Type B pancreatic cell (in vitro differentiated cells): ENCODE data around the gene PRPSAP1. TPM values are rescaled to one million over a fixed set of nuclear protein-coding genes. Genes with fewer than 3 reads are reported as not detected.
A peak's percentile ranks its signal among the peaks of the same experiment; 100 is the strongest.

Source experiments
- DNase-seq: peaks from one replicate; pipeline ENCODE4 v3.0.0; 2021; ENCODE audit warnings: mixed read lengths; ENCODE audit not compliant: unreplicated experiment; ENCODE audit errors: extremely low spot score
- H3K27ac Mint-ChIP-seq: 2 replicates; pipeline ENCODE4 v1.8.0; 2021; ENCODE audit warnings: mild to moderate bottlenecking, mixed read lengths
- H3K27me3 Mint-ChIP-seq: 2 replicates; pipeline ENCODE4 v1.8.0; 2021; ENCODE audit warnings: mixed read lengths
- H3K36me3 Mint-ChIP-seq: 2 replicates; pipeline ENCODE4 v1.8.0; 2021; ENCODE audit warnings: mixed read lengths
- H3K4me1 Mint-ChIP-seq: one replicate; pipeline ENCODE4 v1.8.0; 2021; ENCODE audit warnings: mixed read lengths; ENCODE audit not compliant: unreplicated experiment
- H3K4me3 Mint-ChIP-seq: 2 replicates; pipeline ENCODE4 v1.8.0; 2021; ENCODE audit warnings: mild to moderate bottlenecking, mixed read lengths
- H3K9me3 Mint-ChIP-seq: 2 replicates; pipeline ENCODE4 v1.8.0; 2021; ENCODE audit warnings: mixed read lengths
- CTCF ChIP-seq: fragments of 200-600 bp; sonication (generic); conservative IDR thresholded peaks from 2 replicates; pipeline ENCODE4 v1.5.0; 2021; ENCODE audit warnings: antibody characterized with exemption, mild to moderate bottlenecking
- total RNA-seq: library from RNA; stranded (reverse); gene quantifications from 2 replicates; pipeline ENCODE4 v1.2.1, GENCODE V29; 2021; ENCODE audit warnings: low replicate concordance

The PRPSAP1 gene
- total RNA-seq, 1 donor from 2014 or later: 82.0 TPM

GRCh38 chr17:76359375-76359774, 5.7 kb upstream of the PRPSAP1 start:
- no peak for DNase-seq
- Mint-ChIP-seq H3K27ac (no peak overlapping the region), H3K9me3 (no peaks in the 10 kb centered on the region), H3K4me1 (peaks cover 23% of the 10 kb centered on the region), H3K4me3 (no peak overlapping the region), H3K27me3 (peaks cover 2% of the 10 kb centered on the region), H3K36me3 (no peaks in the 10 kb centered on the region)
- no peak for TF ChIP-seq CTCF

- no peaks in the 10 kb centered on the region for H3K36me3 Mint-ChIP-seq
- H3K4me1 Mint-ChIP-seq: peaks cover 27% of the 10 kb centered on the region
- TF ChIP-seq CTCF: no peak
- peaks cover 2% of the 10 kb centered on the region for H3K27me3 Mint-ChIP-seq
- no peak overlapping the region for H3K27ac Mint-ChIP-seq
- H3K9me3 Mint-ChIP-seq: no peaks in the 10 kb centered on the region
- peak overlapping the region; percentile 57 for H3K4me3 Mint-ChIP-seq
- no peak for DNase-seq
Observed at GRCh38 chr17:76357597-76358158, 4.0 kb upstream of the PRPSAP1 start.

GRCh38 chr17:76356803-76357456, 3.2 kb upstream of the PRPSAP1 start:
- no peaks in the 10 kb centered on the region for H3K36me3 Mint-ChIP-seq
- DNase-seq: no peak
- H3K4me3 Mint-ChIP-seq: peak overlapping the region; percentile 57
- peaks cover 2% of the 10 kb centered on the region for H3K27me3 Mint-ChIP-seq
- H3K27ac Mint-ChIP-seq: no peak overlapping the region
- peaks cover 25% of the 10 kb centered on the region for H3K4me1 Mint-ChIP-seq
- no peak for TF ChIP-seq CTCF
- H3K9me3 Mint-ChIP-seq: no peaks in the 10 kb centered on the region

- Mint-ChIP-seq H3K4me1 (peaks cover 18% of the 10 kb centered on the region), H3K27me3 (peaks cover 2% of the 10 kb centered on the region), H3K36me3 (no peaks in the 10 kb centered on the region), H3K27ac (peak overlapping the region; percentile 96), H3K4me3 (peak overlapping the region; percentile 82), H3K9me3 (no peaks in the 10 kb centered on the region)
- no peak for DNase-seq
- no peak for TF ChIP-seq CTCF
Observed at GRCh38 chr17:76354747-76355310, 1.1 kb upstream of the PRPSAP1 start.

GRCh38 chr17:76354317-76354729, 607 bp upstream of the PRPSAP1 start:
- Mint-ChIP-seq H3K36me3 (no peaks in the 10 kb centered on the region), H3K9me3 (no peaks in the 10 kb centered on the region), H3K4me1 (peaks cover 18% of the 10 kb centered on the region), H3K4me3 (peak overlapping the region; percentile 94), H3K27me3 (peaks cover 2% of the 10 kb centered on the region), H3K27ac (peak overlapping the region; percentile 96)
- DNase-seq: no peak
- peak; percentile 8 for TF ChIP-seq CTCF
